Endothelial cell of umbilical vein (primary cell): ENCODE results near the gene CLDN19. TPM values are rescaled to one million over a fixed set of nuclear protein-coding genes. Genes with fewer than 3 reads are reported as not detected.

Experiments used
- BruUV-seq: library from RNA; stranded (reverse); fragments of 400-500 nt; replicated peaks from 2 replicates; lab custom pipeline; 2021; lab: Mats Ljungman, UMichigan
- CTCF ChIA-PET: fragments of 300-600, 350-600 bp; sonication (Branson Sonifier 250); formaldehyde crosslinking; loops from one replicate; lab custom pipeline; 2021; ENCODE audit warnings: antibody characterized with exemption, inconsistent platforms; lab: Charles Lee
- POLR2A ChIA-PET: fragments of 300-600, 350-600 bp; sonication (Branson Sonifier 250); formaldehyde crosslinking; loops from one replicate; lab custom pipeline; 2021; ENCODE audit warnings: antibody characterized with exemption, inconsistent platforms; lab: Charles Lee
- DNase-seq: peaks from one replicate; pipeline ENCODE4 v3.0.0-alpha.2; 2011; ENCODE audit warnings: low read depth, low spot score
- FAIRE-seq: peaks from 2 replicates; lab custom pipeline; 2011; peaks lifted over from hg19 to GRCh38; lab: Jason Lieb, UNC
- H2AFZ ChIP-seq: 2 replicates; pipeline ENCODE4 v1.6.0; 2012; ENCODE audit warnings: low read depth, low read length, control low read depth, inconsistent platforms
- H3K27ac ChIP-seq: 2 replicates; pipeline ENCODE4 v1.5.1; 2011; ENCODE audit warnings: low read depth, mild to moderate bottlenecking, control low read depth, low read length, moderate library complexity; ENCODE audit not compliant: insufficient read depth
- H3K27me3 ChIP-seq, 2 experiments: 2 replicates each; pipeline versions ENCODE4 v1.6.0 to v1.6.1; 2011; ENCODE audit warnings: low read length in 2 of 2, mixed read lengths in 1 of 2; ENCODE audit not compliant: control insufficient read depth in 2 of 2, insufficient read depth in 2 of 2
- H3K36me3 ChIP-seq, 2 experiments: 2 replicates in 1 of 2; 3 replicates in 1 of 2; pipeline ENCODE4 v1.5.1; 2011; ENCODE audit warnings: low read length in 2 of 2, mild to moderate bottlenecking in 1 of 2, moderate library complexity in 1 of 2; ENCODE audit not compliant: control insufficient read depth in 2 of 2, insufficient read depth in 2 of 2; ENCODE audit errors: extremely low read depth in 1 of 2
- H3K4me1 ChIP-seq: 3 replicates; pipeline ENCODE4 v1.5.1; 2011; ENCODE audit warnings: mild to moderate bottlenecking, low read length; ENCODE audit not compliant: control insufficient read depth, insufficient read depth; ENCODE audit errors: extremely low read depth
- H3K4me2 ChIP-seq: 2 replicates; pipeline ENCODE4 v1.6.1; 2011; ENCODE audit warnings: low read length, control low read depth, mixed read lengths; ENCODE audit not compliant: insufficient read depth
- H3K4me3 ChIP-seq, 3 experiments: fragments of 200-600 bp in 1 of 3; sonication (generic), shearing (Covaris generic) in 1 of 3; replicated peaks in 1 of 3; 2 replicates each; pipeline ENCODE4 v1.5.1; 2011 to 2016; ENCODE audit warnings: control low read depth in 3 of 3, low read length in 3 of 3, mild to moderate bottlenecking in 2 of 3, inconsistent platforms in 1 of 3, low read depth in 1 of 3, moderate library complexity in 1 of 3; ENCODE audit not compliant: insufficient read depth in 1 of 3
- H3K79me2 ChIP-seq: 2 replicates; pipeline ENCODE4 v1.6.0; 2012; ENCODE audit warnings: low read length, inconsistent platforms; ENCODE audit not compliant: control insufficient read depth, insufficient read depth
- H3K9ac ChIP-seq: replicated peaks from 2 replicates; pipeline ENCODE3; 2011; ENCODE audit warnings: low read length, control low read depth; ENCODE audit not compliant: insufficient read depth; ENCODE audit errors: extremely low read depth
- H3K9me1 ChIP-seq: replicated peaks from 3 replicates; pipeline ENCODE4 v1.6.0; 2011; ENCODE audit warnings: mild to moderate bottlenecking, low read length; ENCODE audit not compliant: control insufficient read depth, insufficient read depth; ENCODE audit errors: extremely low read depth
- H3K9me3 ChIP-seq: replicated peaks from 2 replicates; pipeline ENCODE4 v1.5.1; 2012; ENCODE audit warnings: low read length, inconsistent platforms; ENCODE audit not compliant: control insufficient read depth, insufficient read depth
- H4K20me1 ChIP-seq: replicated peaks from 2 replicates; pipeline ENCODE3; 2011; ENCODE audit warnings: mild to moderate bottlenecking, low read length; ENCODE audit not compliant: control insufficient read depth, insufficient read depth; ENCODE audit errors: extremely low read depth
- CTCF ChIP-seq, 2 donors: IDR thresholded peaks; 1 replicate in 1 of 2; 2 replicates in 1 of 2; pipeline ENCODE4 v1.5.1; 2011; ENCODE audit warnings: low read length in 2 of 2, mild to moderate bottlenecking in 2 of 2, moderate library complexity in 2 of 2, control low read depth in 1 of 2, inconsistent platforms in 1 of 2, low read depth in 1 of 2; ENCODE audit not compliant: insufficient read depth in 1 of 2; ENCODE audit errors: extremely low read depth in 1 of 2
- EZH2 ChIP-seq: IDR thresholded peaks from 2 replicates; pipeline ENCODE4 v1.6.1; 2012; ENCODE audit warnings: borderline replicate concordance, low read depth, mild to moderate bottlenecking, moderate library complexity, low read length, inconsistent platforms; ENCODE audit not compliant: severe bottlenecking
- FOS ChIP-seq: IDR thresholded peaks from 2 replicates; pipeline ENCODE4 v1.6.1; 2011; ENCODE audit warnings: mild to moderate bottlenecking, low read length, moderate library complexity, borderline replicate concordance; ENCODE audit not compliant: insufficient read depth
- GATA2 ChIP-seq: IDR thresholded peaks from 2 replicates; pipeline ENCODE4 v1.7.0; 2011; ENCODE audit warnings: low read depth, mild to moderate bottlenecking, moderate library complexity, mixed read lengths, low read length; ENCODE audit not compliant: insufficient read length, insufficient read depth
- JUN ChIP-seq: IDR thresholded peaks from 2 replicates; pipeline ENCODE4 v1.6.1; 2011; ENCODE audit warnings: borderline replicate concordance, low read depth; ENCODE audit not compliant: insufficient read length, insufficient read depth
- MAX ChIP-seq: IDR thresholded peaks from 2 replicates; pipeline ENCODE4 v1.6.1; 2011; ENCODE audit not compliant: insufficient read depth, insufficient read length
- MYC ChIP-seq: IDR thresholded peaks from one replicate; pipeline ENCODE4 v1.6.1; 2011; ENCODE audit warnings: mild to moderate bottlenecking, low read depth, low read length
- POLR2A ChIP-seq: IDR thresholded peaks from 2 replicates; pipeline ENCODE4 v1.6.1; 2012; ENCODE audit warnings: low read depth, mild to moderate bottlenecking, control low read depth, low read length
- POLR2AphosphoS5 ChIP-seq: IDR thresholded peaks from 2 replicates; pipeline ENCODE4 v1.6.1; 2012; ENCODE audit warnings: low read depth, mild to moderate bottlenecking, control low read depth, low read length, moderate library complexity; ENCODE audit not compliant: insufficient read depth
- dilution Hi-C: fragments of 300-500 bp; cut with MboI; formaldehyde crosslinking; loops from one replicate; pipeline ENCODE4 v1.15.0; 2019; ENCODE audit warnings: low sequenced_read_pairs; ENCODE audit not compliant: extremely low pct_ligation_motif_present
- intact Hi-C: fragments of 100-400 bp; cut with micrococcal nuclease; formaldehyde crosslinking; loops from one replicate; pipeline ENCODE4 v1.10.0; 2022
- polyA plus RNA-seq, 4 experiments: library from polyadenylated mRNA; depleted of rRNA in 3 of 4; stranded (reverse) in 3 of 4; unstranded in 1 of 4; fragments of >200 nt; gene quantifications; 2 replicates each; pipeline versions ENCODE4 v1.2.1 to v1.2.3, GENCODE V29; 2011 to 2012; ENCODE audit warnings: missing spikeins in 1 of 4
- total RNA-seq: library from RNA; stranded (reverse); gene quantifications from 2 replicates; pipeline ENCODE4 v1.2.3, GENCODE V29; 2021

Gene CLDN19
- total and polyA plus RNA-seq, 2 donors (not counting 3 experiments of a cell fraction or from before 2014, with no cell fraction given), result not detected

GRCh38 chr1:42698081-42698813 lies 41.8 kb downstream of the CLDN19 start:
- DNase-seq (no peak), FAIRE-seq (no peak)
- Histone ChIP-seq H2AFZ (no peak overlapping the region), H4K20me1 (peaks cover 12% of the 10 kb centered on the region), H3K79me2 (peaks cover 77% of the 10 kb centered on the region), H3K36me3 (peaks cover 39 to 57% of the 10 kb centered on the region in 2 experiments), H3K4me3 (no peak overlapping the region), H3K4me1 (no peaks in the 10 kb centered on the region), H3K9me1 (no peaks in the 10 kb centered on the region), H3K27ac (no peak overlapping the region), H3K9me3 (no peaks in the 10 kb centered on the region), H3K4me2 (no peak overlapping the region), H3K9ac (no peak overlapping the region), H3K27me3 (no peaks in the 10 kb centered on the region)
- TF ChIP-seq POLR2AphosphoS5 (no peak), GATA2 (no peak), JUN (no peak), EZH2 (no peak), MYC (no peak), FOS (no peak), CTCF (IDR thresholded peaks at IDR 0.05; ENCODE audit: extremely low read depth in 1 of 2, insufficient read depth in 1 of 2, low read depth in 1 of 2, low read length in 2 of 2) (no peak), MAX (no peak), POLR2A (no peak)
- dilution Hi-C loops, result no loop called here
- POLR2A ChIA-PET, result no interaction called here
- intact Hi-C loops, result no loop called here
- BruUV-seq, result no TSS peak
- CTCF ChIA-PET, result no interaction called here
